Measurements from ENCODE around the gene RNF112. TPM values are rescaled to one million over a fixed set of nuclear protein-coding genes. Genes with fewer than 3 reads are reported as not detected.

Gene RNF112
- total RNA-seq, 6 experiments from 2014 or later, result 0.12 to 0.86 (median 0.54) TPM

DNA sequence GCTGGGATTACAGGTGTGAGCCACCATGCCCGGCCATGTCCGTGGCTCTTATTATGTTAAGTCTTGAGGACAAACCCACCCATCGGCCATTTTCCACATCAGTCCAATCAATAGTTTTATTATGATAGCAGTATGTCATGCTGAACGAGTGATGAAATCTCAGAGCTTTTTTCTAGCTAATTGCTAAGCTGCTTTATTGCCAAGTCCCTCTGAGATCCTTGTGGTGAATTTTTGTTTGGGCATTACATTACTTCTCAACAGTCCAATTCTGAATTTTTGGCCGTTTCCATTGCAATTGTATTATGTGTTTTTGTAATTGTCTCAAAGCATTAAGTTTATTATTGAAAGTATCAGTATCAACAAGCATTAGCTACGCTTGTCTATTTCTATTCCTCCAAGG, 10.9 kb downstream of the RNF112 start:
- Histone ChIP-seq H3K36me3 (no peaks in the 10 kb centered on the region), H3K27ac (no peak overlapping the region), H3K4me3 (no peak overlapping the region), H3K27me3 (no peaks in the 10 kb centered on the region), H3K9me3 (no peaks in the 10 kb centered on the region), H3K4me1 (peaks cover 0 to 11% (median 4%) of the 10 kb centered on the region in 4 donors)
- 91% methylated on average over 5 of the region's 6 CpGs for WGBS (ENCODE audit: insufficient coverage, low coverage, low lambda C conversion rate, missing lambda C conversion rate)
- DNase-seq (no peak), ATAC-seq (no peak)
- TF ChIP-seq, protein P1, sequence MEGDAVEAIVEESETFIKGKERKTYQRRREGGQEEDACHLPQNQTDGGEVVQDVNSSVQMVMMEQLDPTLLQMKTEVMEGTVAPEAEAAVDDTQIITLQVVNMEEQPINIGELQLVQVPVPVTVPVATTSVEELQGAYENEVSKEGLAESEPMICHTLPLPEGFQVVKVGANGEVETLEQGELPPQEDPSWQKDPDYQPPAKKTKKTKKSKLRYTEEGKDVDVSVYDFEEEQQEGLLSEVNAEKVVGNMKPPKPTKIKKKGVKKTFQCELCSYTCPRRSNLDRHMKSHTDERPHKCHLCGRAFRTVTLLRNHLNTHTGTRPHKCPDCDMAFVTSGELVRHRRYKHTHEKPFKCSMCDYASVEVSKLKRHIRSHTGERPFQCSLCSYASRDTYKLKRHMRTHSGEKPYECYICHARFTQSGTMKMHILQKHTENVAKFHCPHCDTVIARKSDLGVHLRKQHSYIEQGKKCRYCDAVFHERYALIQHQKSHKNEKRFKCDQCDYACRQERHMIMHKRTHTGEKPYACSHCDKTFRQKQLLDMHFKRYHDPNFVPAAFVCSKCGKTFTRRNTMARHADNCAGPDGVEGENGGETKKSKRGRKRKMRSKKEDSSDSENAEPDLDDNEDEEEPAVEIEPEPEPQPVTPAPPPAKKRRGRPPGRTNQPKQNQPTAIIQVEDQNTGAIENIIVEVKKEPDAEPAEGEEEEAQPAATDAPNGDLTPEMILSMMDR (IDR thresholded peaks at IDR 0.05), result no peak
- no peak for TF ChIP-seq POLR2A (IDR thresholded peaks at IDR 0.05)
- intact Hi-C loops (cut with DNase I), result no loop called here

DNA sequence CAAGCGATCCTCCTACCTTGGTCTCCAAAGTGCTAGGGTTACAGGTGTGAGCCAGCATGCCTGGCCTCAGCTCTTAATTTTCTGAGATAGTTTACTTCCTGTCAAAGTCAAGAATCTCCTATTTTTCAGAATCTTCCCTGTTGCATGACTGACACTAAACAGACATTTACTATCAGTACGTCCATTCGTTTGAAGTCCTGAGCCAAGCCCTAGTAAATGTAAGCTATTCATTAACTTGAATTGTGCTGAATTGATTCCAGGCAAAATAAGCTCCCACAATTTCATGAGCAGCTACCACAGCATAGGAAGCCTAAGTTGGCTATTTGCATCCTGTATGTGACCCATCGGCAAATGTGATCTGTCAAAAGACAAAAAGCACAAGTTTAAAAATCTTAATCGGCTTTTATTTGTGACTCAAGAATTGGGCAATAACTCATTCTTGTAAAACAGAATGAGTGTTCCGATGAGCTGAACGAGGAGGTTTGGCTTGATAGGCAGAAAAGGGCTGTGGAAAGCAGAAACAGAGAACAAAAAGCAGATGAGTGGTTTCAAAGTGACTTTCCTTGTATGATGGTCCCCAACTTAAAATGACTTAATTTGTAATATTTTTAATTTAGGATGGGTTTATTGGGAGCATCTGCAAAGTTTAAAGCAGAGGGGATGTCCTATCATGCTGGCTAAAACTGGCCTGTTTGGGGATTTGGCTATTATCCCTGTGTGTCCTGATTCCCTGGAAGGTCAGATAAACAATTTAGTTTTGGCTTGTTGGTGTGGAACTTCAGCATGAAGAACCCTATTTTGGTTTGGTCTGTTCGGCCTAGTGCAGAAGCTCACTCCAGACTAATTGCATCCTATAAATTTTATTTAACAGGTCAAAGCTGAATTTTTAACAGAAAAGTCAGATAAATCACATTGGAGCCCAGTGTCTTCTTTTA, 14.2 kb downstream of the RNF112 start:
- intact Hi-C loops (cut with DNase I), result no loop called here
- ATAC-seq, result peak; percentile 65 to 84 (median 75)
- H3K36me3 ChIP-seq, result no peaks in the 10 kb centered on the region
- H3K4me3 ChIP-seq, result no peak overlapping the region
- H3K27me3 ChIP-seq, result no peaks in the 10 kb centered on the region
- H3K27ac ChIP-seq, result no peak overlapping the region
- H3K9me3 ChIP-seq, result no peaks in the 10 kb centered on the region
- H3K4me1 ChIP-seq, result peaks cover 0 to 11% (median 4%) of the 10 kb centered on the region in 4 donors
- DNase-seq, result no peak
- 36% methylated on average over 8 of the region's 8 CpGs for WGBS (ENCODE audit: insufficient coverage, low coverage, low lambda C conversion rate, missing lambda C conversion rate)
- no peak for TF ChIP-seq POLR2A (IDR thresholded peaks at IDR 0.05)
- TF ChIP-seq, protein P1 (IDR thresholded peaks at IDR 0.05), result no peak

DNA sequence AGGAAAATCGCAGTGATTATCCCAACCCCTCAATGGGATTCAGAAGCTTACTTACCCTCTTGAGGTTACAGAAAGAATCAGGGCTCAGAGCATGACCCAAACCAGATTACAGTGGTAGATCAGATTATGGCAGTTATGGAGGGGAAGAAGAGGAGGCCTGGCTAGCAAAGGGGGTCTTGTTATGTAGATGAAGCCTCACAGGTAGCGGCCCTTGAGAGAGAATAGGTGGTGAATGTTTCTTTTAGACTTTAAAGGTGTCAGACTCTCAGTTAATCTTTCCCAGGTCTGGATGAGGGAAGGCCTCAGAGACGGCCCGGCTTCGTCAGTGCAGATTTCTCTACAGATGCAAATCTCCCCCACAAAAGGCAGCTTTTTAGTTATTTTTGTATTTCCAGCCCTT, 15.6 kb downstream of the RNF112 start:
- Histone ChIP-seq H3K27me3 (no peaks in the 10 kb centered on the region), H3K4me1 (peaks cover 0 to 11% (median 4%) of the 10 kb centered on the region in 4 donors), H3K27ac (no peak overlapping the region), H3K4me3 (no peak overlapping the region), H3K9me3 (no peaks in the 10 kb centered on the region), H3K36me3 (no peaks in the 10 kb centered on the region)
- intact Hi-C loops (cut with DNase I), result no loop called here
- DNase-seq, result no peak
- ATAC-seq, result no peak
- WGBS (ENCODE audit: insufficient coverage, low coverage, low lambda C conversion rate, missing lambda C conversion rate), result 84% methylated on average over 4 of the region's 5 CpGs
- TF ChIP-seq POLR2A (IDR thresholded peaks at IDR 0.05), result no peak
- TF ChIP-seq, protein P1 (IDR thresholded peaks at IDR 0.05), result no peak

DNA sequence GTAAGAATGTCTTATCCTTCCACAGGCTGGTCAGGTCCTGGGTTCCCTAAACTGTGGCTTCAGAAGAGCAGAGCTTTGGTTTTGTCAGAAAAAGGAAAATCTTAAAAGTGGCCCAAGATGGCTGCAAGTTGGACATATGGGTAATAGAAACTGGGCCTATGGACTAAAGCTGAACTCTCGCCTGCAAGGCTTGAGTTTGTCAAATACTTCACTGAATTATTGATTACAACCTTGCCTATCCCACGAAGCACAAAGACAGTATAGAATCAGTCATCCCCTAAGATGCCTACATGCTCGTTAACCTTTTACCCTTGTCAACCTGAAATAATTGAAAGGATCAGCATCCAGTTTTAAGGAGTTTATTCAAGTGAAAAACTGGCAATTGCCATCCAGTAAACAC, 20.7 kb downstream of the RNF112 start:
- intact Hi-C loops (cut with DNase I), result no loop called here
- TF ChIP-seq, protein P1 (IDR thresholded peaks at IDR 0.05), result no peak
- TF ChIP-seq POLR2A (IDR thresholded peaks at IDR 0.05), result no peak
- no peaks in the 10 kb centered on the region for H3K4me1 ChIP-seq
- H3K27ac ChIP-seq, result no peak overlapping the region
- no peaks in the 10 kb centered on the region for H3K36me3 ChIP-seq
- H3K9me3 ChIP-seq, result no peaks in the 10 kb centered on the region
- DNase-seq (no peak), ATAC-seq (no peak)
- 50% methylated on average over 2 of the region's 3 CpGs for WGBS (ENCODE audit: insufficient coverage, low coverage, low lambda C conversion rate, missing lambda C conversion rate)
- H3K4me3 ChIP-seq, result no peak overlapping the region
- H3K27me3 ChIP-seq, result no peaks in the 10 kb centered on the region

Data from right lobe of liver (tissue), 6 donors.